T-helper 17 cell (primary cell): ENCODE measurements around the gene NHERF2. TPM values are rescaled to one million over a fixed set of nuclear protein-coding genes. Genes with fewer than 3 reads are reported as not detected.
"Not testable (repeated sequence)": the region's sequence is repeated elsewhere in the genome, so short reads cannot be mapped to it uniquely, and the experiment has no call there.

ENCODE experiments used
- ATAC-seq: fragments of 150-1000 bp; cut with Tn5 transposase; 2 replicates; pipeline ENCODE4 v1.10.0; 2021; ENCODE audit warnings: mild to moderate bottlenecking, moderate library complexity
- DNase-seq, 3 donors: peaks; one replicate each; pipeline versions ENCODE4 v3.0.0 to v3.0.0-alpha.2; 2020 to 2021
- H3K9me3 ChIP-seq: one replicate; pipeline ENCODE4 v1.7.0; 2013; ENCODE audit warnings: low read length, mild to moderate bottlenecking; ENCODE audit not compliant: control insufficient read depth, poor library complexity, severe bottlenecking
- H3K27ac Mint-ChIP-seq: one replicate; pipeline ENCODE4 v1.8.0; 2022; ENCODE audit warnings: mild to moderate bottlenecking, moderate library complexity, mixed read lengths
- H3K27me3 Mint-ChIP-seq: one replicate; pipeline ENCODE4 v1.8.0; 2022; ENCODE audit warnings: mixed read lengths
- H3K36me3 Mint-ChIP-seq: one replicate; pipeline ENCODE4 v1.8.0; 2022; ENCODE audit warnings: low read depth, mixed read lengths
- H3K4me1 Mint-ChIP-seq: one replicate; pipeline ENCODE4 v1.8.0; 2022; ENCODE audit warnings: mild to moderate bottlenecking, mixed read lengths
- H3K4me3 Mint-ChIP-seq: one replicate; pipeline ENCODE4 v1.8.0; 2022; ENCODE audit warnings: mild to moderate bottlenecking, moderate library complexity, mixed read lengths
- total RNA-seq, 4 donors: library from RNA in 2 of 4; stranded (reverse) in 2 of 4; gene quantifications; one replicate each; pipeline ENCODE4 v1.2.3 and lab custom pipeline; 2022 to 2026

The NHERF2 gene
- total RNA-seq, 2 donors from 2014 or later, result 2.2 to 3.9 TPM

GRCh38 chr16:2031081-2031577 lies 4.4 kb downstream of the NHERF2 start:
- DNase-seq, result no peak
- no peak overlapping the region for H3K4me3 Mint-ChIP-seq
- H3K4me1 Mint-ChIP-seq, result peaks cover 7% of the 10 kb centered on the region
- H3K9me3 ChIP-seq, result no peaks in the 10 kb centered on the region
- H3K27ac Mint-ChIP-seq, result no peak overlapping the region
- ATAC-seq, result no peak
- no peaks in the 10 kb centered on the region for H3K27me3 Mint-ChIP-seq
- H3K36me3 Mint-ChIP-seq, result no peaks in the 10 kb centered on the region

DNA sequence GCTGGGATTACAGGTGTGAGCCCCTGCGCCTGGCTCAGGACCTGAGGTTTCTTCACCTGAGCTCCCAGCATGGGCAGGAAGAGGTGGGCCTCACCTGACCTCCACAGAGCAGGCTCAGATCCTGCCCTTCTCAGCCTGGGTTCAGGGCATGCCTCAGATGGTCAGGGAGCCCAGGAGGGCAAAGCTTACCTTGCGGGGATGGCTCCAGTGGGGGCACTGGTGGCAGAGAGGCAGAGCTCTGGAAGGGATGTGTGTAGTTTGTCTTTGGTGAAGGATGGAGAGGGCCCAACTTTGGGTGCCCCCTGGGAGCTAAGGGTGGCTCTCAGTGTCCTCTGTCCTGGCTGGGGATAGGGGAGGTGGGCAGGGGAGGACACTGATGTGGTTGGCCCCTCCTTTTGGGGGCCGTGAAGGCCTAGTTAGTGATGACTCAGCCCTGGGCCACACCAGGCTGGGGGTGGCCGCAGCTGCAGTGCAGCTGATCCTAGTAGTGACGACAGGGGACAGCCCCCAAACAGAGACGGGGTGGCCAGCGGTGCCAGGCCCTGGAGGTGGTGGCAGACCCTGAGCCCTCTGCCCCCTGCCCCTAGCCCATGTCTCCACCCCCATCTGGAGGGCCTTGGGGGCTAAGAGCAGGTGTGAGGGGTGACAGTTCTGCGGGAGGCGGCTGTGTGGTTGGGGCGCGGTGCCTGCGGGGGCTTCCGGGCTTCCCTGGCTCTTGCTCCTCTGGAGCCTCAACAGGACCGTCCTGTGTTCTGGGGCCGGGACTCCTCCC lies 5.8 kb downstream of the NHERF2 start:
- no peaks in the 10 kb centered on the region for H3K27me3 Mint-ChIP-seq
- DNase-seq, result no peak
- H3K4me1 Mint-ChIP-seq, result peaks cover 5% of the 10 kb centered on the region
- no peak overlapping the region for H3K4me3 Mint-ChIP-seq
- H3K27ac Mint-ChIP-seq, result no peak overlapping the region
- ATAC-seq, result no peak
- no peaks in the 10 kb centered on the region for H3K36me3 Mint-ChIP-seq
- no peaks in the 10 kb centered on the region for H3K9me3 ChIP-seq

DNA sequence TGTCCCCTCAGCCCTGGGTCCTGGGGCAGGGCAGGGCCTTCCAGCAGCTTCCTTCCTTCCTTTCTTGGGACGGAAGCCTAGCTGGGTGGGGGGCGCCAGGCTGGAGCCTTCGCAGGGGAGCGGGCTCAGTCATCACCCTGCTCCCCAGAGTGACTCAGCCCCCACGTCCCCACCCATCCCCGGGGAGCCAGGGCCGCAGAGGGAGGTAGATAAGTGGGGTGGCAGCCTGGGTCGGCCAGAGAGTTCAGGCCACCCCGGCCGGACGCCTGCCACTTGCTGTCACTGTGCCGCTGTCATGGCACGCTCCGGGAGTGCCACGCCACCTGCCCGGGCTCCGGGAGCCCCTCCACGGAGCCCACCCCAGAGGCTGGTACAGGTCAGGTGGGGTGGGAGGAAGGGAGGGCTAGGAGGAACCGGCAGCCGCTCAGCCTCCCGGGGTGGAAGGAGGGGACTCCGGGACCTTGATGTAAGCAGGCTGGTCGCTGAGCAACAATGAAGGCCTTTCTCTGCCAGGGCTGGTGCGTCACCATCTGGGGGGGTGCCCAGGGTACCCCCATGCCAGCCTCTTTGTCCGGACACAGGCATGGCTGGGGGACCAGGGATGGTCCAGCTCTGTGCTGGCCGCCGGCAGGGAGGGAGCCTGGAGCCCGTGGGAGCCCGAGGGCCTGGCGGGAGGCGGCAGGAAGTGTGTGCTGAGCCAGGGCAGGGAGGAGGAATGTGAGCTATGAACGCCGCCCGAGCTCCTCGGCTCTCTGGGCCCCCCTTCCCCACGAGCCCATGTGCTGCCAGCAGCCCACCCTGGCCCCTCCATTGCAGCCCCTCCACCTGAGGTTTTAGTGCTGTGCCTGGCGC lies 6.6 kb downstream of the NHERF2 start:
- DNase-seq (no peak), ATAC-seq (no peak)
- Mint-ChIP-seq H3K36me3 (no peaks in the 10 kb centered on the region), H3K4me3 (no peak overlapping the region), H3K4me1 (peaks cover 4% of the 10 kb centered on the region), H3K27me3 (no peaks in the 10 kb centered on the region), H3K27ac (no peak overlapping the region)
- H3K9me3 ChIP-seq, result no peaks in the 10 kb centered on the region

DNA sequence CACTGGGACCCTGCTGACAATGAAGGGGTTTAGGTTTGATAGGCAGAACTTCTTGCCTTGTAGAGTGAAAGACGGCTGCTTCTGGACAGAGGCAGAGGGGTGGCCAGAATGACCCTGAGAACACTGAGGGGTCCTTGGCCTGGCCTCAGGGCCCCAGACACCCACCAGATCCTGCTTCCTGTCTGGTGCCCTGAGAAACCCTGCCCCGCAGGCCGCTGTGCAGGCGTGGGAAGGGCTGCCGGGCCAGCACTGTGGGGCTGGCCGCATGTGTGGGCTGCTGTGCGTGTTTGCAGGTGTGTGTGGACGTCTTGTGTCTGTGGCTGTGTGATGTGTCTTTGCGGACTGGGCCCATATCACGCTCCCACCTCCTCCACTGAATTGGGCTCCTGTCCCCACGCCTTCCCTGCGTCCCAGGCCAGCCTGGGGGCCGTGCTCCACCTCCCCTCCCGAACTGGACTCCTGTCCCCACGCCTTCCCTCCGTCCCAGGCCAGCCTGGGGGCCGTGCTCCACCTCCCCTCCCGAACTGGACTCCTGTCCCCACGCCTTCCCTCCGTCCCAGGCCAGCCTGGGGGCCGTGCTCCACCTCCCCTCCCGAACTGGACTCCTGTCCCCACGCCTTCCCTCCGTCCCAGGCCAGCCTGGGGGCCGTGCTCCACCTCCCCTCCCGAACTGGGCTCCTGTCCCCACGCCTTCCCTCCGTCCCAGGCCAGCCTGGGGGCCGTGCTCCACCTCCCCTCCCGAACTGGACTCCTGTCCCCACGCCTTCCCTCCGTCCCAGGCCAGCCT lies 7.4 kb downstream of the NHERF2 start:
- not testable (repeated sequence) for H3K9me3 ChIP-seq, H3K27ac Mint-ChIP-seq, H3K4me1 Mint-ChIP-seq, DNase-seq, ATAC-seq, H3K4me3 Mint-ChIP-seq, H3K36me3 Mint-ChIP-seq, H3K27me3 Mint-ChIP-seq

DNA sequence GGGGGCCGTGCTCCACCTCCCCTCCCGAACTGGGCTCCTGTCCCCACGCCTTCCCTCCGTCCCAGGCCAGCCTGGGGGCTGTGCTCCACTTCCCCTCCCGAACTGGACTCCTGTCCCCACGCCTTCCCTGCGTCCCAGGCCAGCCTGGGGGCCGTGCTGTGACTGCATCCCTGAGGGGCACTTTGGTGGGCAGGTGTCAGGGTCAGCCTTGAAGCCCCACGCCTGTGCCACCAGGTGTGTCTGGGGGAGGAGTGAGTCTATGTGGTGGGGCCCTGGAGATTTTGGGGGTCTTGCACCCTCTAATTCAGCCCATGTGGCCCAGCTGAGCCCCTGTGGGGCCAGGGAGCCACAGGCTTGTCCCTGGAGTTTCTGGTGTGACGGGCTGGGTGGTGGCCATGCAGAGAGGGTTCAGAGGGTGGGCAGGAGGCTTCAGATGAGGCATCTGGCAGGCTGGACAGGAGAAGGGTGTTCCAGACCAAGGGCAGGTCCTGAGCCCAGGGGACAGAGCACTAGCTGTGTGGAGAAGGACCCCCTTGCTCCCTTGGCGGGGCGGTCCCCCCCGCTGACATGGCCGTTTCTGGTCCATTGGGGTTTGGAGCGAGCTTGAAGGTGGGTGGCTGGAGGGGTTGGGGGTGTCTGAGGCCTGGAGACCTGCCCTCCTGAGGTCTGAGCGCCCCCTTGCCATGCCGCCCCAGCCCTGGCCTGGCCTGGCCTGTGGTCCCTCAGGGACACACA lies 8.2 kb downstream of the NHERF2 start:
- DNase-seq (no peak), ATAC-seq (no peak)
- no peak overlapping the region for H3K27ac Mint-ChIP-seq
- no peaks in the 10 kb centered on the region for H3K27me3 Mint-ChIP-seq
- H3K36me3 Mint-ChIP-seq, result no peaks in the 10 kb centered on the region
- H3K9me3 ChIP-seq, result no peaks in the 10 kb centered on the region
- H3K4me1 Mint-ChIP-seq, result peaks cover 4% of the 10 kb centered on the region
- no peak overlapping the region for H3K4me3 Mint-ChIP-seq

DNA sequence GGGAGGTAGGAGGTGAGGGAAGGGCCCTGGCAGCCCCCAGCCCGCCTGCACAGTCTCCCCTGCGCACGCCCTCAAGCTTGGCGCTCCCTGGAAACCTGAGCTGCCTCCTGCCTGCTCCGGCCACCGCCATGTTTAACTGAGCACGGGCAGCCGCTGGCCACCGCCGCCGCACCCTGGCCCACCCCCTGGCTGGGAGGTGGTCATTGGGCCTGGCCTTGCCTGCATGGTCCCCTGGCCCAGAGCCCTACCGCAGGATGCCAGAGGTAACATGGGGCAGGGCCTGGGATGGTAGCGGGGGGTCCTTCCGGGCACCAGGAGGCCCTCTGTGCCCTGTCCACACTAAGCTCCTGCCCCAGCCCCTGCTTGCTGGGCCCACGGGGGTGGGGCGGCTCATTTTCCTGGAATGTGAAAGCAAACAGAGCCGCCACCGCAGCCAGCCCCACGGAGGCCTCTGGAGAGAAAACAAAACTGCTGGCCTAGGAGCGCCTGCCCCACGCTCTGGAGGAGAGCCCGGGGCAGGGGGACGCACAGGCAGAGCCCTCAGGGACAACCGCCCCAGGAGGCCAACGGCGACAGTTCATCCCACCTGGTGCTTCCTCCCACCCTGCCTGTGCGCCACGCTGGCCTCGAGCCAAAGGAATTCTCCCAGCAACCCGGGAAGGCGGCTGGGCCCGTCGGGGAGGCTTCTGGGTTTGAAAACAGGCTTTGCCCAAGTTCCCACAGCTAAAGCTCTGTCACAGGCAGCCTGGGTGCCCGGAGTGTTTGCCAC lies 8.9 kb downstream of the NHERF2 start:
- H3K27me3 Mint-ChIP-seq, result no peaks in the 10 kb centered on the region
- H3K4me1 Mint-ChIP-seq, result peaks cover 4% of the 10 kb centered on the region
- DNase-seq (no peak), ATAC-seq (no peak)
- H3K27ac Mint-ChIP-seq, result no peak overlapping the region
- no peak overlapping the region for H3K4me3 Mint-ChIP-seq
- no peaks in the 10 kb centered on the region for H3K9me3 ChIP-seq
- H3K36me3 Mint-ChIP-seq, result no peaks in the 10 kb centered on the region

DNA sequence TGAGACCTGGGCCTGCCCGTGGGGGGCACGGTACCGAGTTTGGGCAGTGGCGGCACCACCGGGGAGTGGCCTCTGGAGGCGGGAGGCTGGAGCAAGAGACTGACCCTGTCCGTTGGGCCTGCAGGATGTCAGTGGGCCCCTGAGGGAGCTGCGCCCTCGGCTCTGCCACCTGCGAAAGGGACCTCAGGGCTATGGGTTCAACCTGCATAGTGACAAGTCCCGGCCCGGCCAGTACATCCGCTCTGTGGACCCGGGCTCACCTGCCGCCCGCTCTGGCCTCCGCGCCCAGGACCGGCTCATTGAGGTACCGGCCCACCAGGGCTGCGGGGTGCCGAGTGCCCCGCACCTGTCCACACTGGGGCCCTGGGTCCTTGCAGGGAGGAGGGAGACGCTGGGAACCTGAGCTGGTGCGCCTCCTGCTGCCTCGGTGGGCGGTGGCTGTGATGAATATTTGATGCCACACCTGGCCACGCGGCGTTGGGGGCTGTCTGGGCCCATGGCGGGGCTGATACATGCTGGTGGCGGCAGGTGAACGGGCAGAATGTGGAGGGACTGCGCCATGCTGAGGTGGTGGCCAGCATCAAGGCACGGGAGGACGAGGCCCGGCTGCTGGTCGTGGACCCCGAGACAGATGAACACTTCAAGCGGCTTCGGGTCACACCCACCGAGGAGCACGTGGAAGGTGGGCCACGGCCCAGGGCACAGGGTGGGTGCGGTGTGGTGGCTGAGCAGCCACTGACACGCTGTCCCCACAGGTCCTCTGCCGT lies 9.7 kb downstream of the NHERF2 start:
- ATAC-seq, result no peak
- Mint-ChIP-seq H3K27ac (no peak overlapping the region), H3K4me3 (no peak overlapping the region), H3K27me3 (no peaks in the 10 kb centered on the region), H3K36me3 (no peaks in the 10 kb centered on the region), H3K4me1 (peaks cover 4% of the 10 kb centered on the region)
- H3K9me3 ChIP-seq, result no peaks in the 10 kb centered on the region
- no peak for DNase-seq

DNA sequence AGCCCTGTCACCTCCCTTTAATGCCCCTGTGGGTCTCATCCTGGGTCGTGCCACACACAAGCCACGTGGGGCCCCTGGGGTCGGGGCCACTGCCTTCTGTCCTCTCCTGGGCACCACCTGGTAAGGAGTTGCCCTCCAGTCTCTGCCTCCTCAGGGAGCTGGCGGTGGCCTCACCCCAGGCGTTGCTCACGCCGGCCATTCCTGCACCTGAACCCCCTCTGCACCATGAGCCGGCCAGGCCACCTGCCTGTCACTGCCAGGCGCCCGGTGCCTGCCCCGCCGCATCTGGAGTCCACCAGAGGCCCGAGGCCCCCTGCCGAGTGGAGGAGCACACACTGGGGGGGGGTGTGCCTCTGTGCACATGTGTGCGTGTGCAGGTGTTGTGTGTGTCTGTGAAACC lies 10.4 kb downstream of the NHERF2 start:
- Mint-ChIP-seq H3K4me1 (peaks cover 4% of the 10 kb centered on the region), H3K36me3 (no peaks in the 10 kb centered on the region), H3K4me3 (no peak overlapping the region), H3K27me3 (no peaks in the 10 kb centered on the region), H3K27ac (no peak overlapping the region)
- H3K9me3 ChIP-seq, result no peaks in the 10 kb centered on the region
- ATAC-seq, result no peak
- no peak for DNase-seq

GRCh38 chr16:2037647-2038381 lies 11.1 kb downstream of the NHERF2 start:
- no peak overlapping the region for H3K4me3 Mint-ChIP-seq
- no peaks in the 10 kb centered on the region for H3K9me3 ChIP-seq
- H3K36me3 Mint-ChIP-seq, result no peaks in the 10 kb centered on the region
- DNase-seq (no peak), ATAC-seq (no peak)
- no peak overlapping the region for H3K27ac Mint-ChIP-seq
- no peaks in the 10 kb centered on the region for H3K4me1 Mint-ChIP-seq
- H3K27me3 Mint-ChIP-seq, result no peaks in the 10 kb centered on the region

- H3K9me3 ChIP-seq, result no peaks in the 10 kb centered on the region
- H3K4me1 Mint-ChIP-seq, result no peaks in the 10 kb centered on the region
- H3K4me3 Mint-ChIP-seq, result no peak overlapping the region
- no peaks in the 10 kb centered on the region for H3K27me3 Mint-ChIP-seq
- H3K27ac Mint-ChIP-seq, result no peak overlapping the region
- ATAC-seq (no peak), DNase-seq (no peak)
- H3K36me3 Mint-ChIP-seq, result no peaks in the 10 kb centered on the region
Observed at GRCh38 chr16:2038382-2039231, 11.9 kb downstream of the NHERF2 start.
